HG03342 (cell line): ENCODE measurements around the gene CBFA2T2.
"Not testable (repeated sequence)": the region's sequence is repeated elsewhere in the genome, so short reads cannot be mapped to it uniquely, and the experiment has no call there.

Source experiments
- ATAC-seq: cut with Tn5 transposase; IDR thresholded peaks from one replicate; pipeline ENCODE4 v1.9.1; 2021; ENCODE audit warnings: mild to moderate bottlenecking, moderate library complexity; ENCODE audit not compliant: unreplicated experiment

Gene CBFA2T2

GRCh38 chr20:33541074-33541473 is 51.2 kb downstream of the CBFA2T2 start:
- no peak for ATAC-seq

DNA sequence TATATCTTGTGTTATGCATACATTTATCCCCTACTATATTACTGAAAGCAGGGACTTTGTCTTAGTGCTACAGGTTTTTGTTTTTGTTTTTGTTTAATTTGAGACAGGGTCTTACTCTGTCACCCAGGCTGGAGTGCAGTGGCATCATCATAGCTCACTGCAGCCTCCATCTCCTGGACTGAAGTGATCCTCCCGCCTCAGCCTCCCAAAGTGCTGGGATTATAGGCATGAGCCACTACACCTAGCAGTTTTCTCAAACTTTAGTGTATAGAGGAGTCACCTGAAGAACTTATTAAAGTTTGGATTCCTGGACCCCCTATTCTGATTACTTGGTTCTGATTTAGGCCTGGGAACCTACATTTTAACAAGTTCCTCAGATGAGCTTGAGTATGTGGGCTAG is 51.9 kb downstream of the CBFA2T2 start:
- ATAC-seq = no peak

DNA sequence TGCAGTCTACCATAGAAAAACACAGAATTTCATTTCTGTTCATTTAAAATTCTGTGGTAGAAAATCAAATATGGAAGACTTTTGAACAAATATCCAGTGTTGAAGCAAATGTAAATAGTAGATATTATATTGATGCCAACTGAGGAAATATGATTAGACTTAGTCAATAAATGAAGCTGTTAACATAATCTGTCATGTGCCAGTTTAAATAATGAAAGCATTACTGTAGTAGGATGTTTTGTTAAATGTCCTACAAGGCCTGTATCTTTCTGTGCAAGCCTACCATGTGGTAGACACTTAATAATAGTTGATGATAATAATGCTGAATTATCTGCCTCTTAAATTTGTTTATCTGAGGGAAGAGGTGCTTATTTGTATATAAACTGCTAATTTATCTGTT is 55.9 kb downstream of the CBFA2T2 start:
- ATAC-seq = no peak

DNA sequence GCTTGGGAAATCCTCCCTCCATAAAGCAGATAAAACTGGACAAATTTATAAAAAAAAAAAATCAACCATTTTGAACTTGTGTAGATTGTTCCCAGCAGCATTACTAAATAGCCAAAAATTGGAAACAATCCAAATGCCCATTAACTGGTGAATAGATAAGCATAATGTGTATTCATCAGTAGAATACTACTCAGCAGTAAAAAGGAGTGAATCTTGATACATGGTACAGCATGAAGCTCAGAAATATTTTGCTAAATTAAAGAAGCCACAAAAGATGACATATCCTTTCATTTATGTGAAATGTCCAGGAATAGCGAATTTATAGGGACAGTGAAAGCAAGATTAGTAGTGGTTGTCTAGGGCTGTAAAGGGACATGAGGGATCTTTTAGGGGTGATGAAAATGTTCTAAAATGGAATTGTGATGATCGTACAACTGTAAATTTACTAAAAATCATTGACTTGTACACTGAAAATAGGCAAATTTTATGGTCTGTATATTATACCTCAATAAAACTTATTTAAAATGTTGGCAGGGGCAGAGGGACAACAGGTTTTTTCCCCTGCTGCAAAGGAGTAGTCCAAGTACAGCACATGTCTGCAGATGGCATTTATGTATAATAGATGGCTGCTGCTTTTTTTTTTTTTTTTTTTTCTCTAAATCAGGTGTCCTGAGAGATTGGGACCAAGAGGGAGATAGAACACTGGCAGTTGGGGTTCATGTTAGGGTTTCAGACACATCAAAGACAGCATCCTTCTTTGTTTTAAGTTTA is 59.5 kb downstream of the CBFA2T2 start:
- ATAC-seq = no peak

GRCh38 chr20:33551778-33552177 is 61.9 kb downstream of the CBFA2T2 start:
- no peak for ATAC-seq

GRCh38 chr20:33552519-33552918 is 62.6 kb downstream of the CBFA2T2 start:
- ATAC-seq = no peak

- ATAC-seq = no peak
Measured at GRCh38 chr20:33553516-33553915, 63.6 kb downstream of the CBFA2T2 start.

- ATAC-seq = peak; percentile 94
Measured at GRCh38 chr20:33554914-33555420, 65.1 kb downstream of the CBFA2T2 start.

GRCh38 chr20:33555755-33556154 is 65.9 kb downstream of the CBFA2T2 start:
- no peak for ATAC-seq

DNA sequence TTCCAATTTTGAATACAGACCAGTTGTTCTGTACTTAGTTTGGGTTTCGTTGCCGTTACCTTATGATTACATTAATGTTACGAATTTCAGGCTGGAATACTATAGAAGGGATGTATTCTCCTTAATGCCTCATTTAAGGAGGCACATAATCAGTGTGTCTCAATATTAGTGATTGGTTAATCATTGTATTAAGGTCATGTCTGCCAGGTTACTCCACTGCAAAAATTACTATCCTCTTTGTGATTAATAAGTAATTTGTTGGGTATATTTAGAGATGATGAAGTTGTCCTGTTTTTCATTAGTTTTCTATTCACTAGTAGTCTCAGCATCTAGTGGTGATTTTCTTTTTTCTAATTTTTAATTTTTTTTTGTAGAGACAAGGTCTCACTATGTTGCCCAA is 66.3 kb downstream of the CBFA2T2 start:
- ATAC-seq = no peak

DNA sequence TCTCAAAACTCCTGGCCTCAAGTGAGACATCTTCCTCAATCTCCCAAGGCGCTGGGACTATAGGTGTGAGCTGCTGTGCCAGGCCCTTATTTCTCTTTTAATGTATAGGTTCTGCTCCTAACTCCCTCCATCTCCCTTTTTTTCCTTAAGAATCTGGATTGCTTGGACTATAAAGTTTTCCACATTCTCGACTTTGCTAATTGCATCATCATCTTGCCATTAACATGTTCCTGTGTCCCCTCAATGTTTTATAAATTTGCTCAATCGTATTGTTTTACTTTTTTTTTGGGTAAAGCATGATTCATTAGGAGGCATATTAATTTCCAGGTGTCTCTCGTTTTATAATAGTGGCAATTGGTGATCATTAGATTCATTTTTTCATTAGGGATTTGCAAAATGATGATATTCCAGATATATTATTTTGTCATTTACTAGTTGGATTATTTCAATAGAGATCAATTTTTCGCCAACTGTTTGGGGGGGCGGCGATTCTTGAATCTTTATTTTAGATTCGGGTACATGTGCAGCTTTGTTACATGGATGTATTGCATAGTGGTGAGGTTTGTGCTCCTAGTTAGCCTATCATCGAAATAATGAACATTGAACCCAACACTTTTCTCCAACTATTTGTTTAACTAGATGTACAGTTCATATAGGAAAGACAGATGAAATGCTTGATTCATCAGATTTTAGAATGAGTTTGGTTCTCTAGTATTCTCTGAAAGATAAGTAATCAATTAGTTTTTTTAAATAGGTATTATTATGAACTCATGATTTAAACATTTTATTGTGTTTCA is 68.7 kb downstream of the CBFA2T2 start:
- ATAC-seq = no peak

- ATAC-seq = no peak
Measured at GRCh38 chr20:33559212-33559611, 69.3 kb downstream of the CBFA2T2 start.

DNA sequence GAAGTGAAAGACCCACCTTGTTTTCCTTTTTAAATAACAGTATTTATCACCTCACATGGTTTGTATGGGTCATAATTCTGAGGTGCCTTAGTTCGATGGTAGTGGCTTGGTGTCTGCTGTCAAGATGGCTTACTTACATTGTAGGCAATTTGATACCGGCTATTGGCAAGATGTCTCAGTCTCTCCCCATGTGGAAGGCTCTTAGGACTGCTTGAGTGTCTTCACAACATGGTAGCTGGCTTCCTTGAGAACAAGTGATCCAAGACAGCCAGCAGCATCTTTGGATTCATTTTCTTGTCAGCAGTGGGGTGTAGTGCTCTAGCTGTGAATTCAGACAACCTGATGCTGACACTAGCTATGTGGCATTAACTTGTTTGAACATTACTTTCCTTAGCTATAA is 70.1 kb downstream of the CBFA2T2 start:
- ATAC-seq = no peak

DNA sequence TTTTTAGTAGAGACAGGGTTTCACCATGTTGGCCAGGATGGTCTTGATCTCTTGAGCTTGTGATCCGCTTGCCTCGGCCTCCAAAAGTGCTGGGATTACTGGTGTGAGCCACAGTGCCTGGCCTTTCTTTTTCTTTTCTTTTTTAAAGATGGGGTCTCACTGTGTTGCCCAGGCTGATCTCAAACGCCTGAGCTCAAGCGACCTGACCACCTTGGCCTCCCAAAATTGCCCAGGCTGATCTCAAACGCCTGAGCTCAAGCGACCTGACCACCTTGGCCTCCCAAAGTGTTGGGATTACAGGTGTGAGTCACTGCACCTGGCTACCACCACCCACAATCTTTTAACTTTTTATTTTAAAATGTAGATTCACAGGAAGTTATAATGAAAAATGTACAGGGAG is 71.2 kb downstream of the CBFA2T2 start:
- ATAC-seq = not testable (repeated sequence)

DNA sequence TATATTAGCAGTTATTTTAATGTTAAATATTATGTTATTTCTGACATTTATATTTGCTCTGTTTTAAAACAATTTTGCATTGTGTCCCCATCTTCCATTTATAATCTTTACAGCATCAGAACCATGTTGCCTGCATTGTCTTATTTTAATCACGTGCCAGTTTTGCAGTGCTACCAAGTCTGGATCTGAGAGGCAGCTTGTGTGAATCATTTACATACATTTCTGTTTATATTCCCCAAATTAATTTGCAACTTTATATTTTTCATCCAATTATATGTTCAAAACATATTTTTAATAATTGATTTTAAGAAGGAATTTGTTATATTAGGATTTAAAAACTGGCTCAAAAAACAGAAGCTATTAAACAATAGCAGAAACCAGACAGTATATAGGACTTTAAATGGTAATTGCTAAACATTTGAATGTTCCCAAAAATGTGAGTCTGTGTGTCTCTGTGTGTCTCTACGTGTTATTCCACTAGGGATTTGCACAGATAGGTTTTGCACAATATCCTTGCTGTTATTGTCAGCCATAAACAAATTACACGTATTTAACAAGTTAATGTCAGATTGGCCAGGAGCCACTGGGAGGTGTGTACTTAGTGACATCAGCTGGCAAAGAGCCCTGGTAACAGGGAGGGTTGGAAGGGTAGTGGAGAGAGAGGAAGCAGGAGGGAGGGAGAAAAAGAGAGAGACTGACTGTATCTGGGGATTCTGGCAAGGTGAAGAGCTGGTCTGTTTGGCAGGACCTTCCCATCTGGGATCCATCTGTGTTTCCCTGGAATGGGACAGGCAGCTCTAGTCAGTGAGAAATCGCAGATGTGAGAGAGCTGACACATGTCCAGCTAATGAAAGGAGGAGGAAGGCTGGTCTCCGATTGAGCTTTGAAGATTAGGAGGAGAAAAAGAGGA is 72.1 kb downstream of the CBFA2T2 start:
- no peak for ATAC-seq

DNA sequence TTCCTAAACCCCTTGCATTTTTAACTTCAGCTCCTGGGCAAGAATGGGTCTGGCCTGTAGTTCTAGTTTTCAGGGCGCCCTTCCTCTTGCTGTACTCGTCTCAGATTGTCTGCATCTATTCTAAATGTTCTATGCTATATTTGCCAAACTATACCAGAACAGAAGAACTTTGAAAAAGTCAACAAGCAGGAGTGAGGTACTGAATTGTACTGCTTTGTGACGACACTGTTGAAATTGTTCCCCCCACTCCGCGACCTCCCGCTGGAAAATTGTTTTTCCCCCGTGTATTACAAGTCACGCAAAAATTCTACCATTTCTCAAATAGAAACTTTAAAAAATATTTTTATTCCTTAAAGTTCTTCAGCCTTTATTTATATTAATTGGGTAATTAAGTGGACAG is 73.9 kb downstream of the CBFA2T2 start:
- no peak for ATAC-seq

DNA sequence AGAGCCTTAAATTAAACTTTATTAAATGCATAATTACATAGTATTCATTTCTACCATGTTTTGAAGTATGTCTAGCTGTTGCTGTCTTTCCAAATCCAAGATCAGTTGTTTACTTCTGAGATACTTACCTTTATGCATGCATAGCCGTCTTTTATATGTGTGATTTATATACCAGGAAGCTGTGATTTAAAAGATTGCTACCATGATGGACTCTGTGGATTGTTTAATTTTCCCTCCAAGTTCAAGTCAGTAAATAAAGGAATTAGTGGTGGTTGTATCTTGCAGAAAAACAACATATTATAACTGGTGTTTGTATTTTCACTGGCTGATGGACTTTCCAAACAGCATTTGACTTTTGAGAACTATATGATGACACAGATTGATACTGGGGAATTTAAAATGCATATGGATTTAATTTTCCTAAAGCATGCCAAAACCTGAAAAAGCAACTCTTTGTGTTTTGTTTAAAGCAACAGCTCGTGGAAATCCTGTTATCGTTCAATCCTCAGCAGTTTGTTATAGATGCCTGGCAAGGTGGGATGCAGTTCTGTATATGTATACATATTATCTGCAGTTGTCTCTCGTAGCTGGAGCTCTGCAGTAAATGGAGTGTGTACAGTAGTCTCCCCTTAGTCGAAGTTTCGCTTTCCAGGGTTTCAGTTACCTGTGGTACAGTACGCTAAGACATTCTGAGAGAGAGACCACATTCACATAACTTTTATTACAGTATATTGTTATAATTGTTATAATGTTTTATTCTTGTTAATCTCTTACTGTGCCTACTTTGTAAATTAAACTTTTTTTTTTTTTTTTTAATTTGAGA is 77.1 kb downstream of the CBFA2T2 start:
- ATAC-seq = no peak

GRCh38 chr20:33567949-33568348 is 78.1 kb downstream of the CBFA2T2 start:
- ATAC-seq = no peak

DNA sequence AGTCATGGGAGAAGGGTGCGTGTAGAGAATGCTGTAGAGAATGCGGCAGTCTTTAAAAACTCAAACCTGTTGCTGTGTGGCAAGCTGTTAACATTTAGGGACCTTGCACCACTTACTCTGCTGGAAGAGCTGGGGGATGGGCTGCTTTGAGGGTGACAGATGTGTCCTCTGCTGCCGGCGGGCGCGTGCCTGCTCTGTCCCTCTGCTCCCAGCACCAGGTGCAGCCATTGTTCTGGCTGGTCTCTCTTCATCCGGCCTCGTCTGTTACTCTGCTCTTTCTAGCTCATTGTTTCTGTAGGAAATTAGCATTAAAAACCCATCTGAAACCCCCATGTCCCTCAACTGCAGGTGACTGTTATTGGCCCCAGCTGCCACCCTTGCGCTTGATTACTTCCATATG is 78.5 kb downstream of the CBFA2T2 start:
- no peak for ATAC-seq
